H1 (cell line): ENCODE measurements around the gene PLEKHA5.

ENCODE experiments used
- JUND ChIP-seq: IDR thresholded peaks from 2 replicates; pipeline ENCODE4 v1.6.1; 2011; ENCODE audit warnings: mild to moderate bottlenecking, improper control_type of control experiment, low read length
- POLR2A ChIP-seq, 2 experiments: IDR thresholded peaks; 1 replicate in 1 of 2; 2 replicates in 1 of 2; pipeline ENCODE4 v1.6.1; 2011; ENCODE audit warnings: low read depth in 2 of 2, low read length in 2 of 2, mild to moderate bottlenecking in 2 of 2; ENCODE audit errors: control extremely low read depth in 1 of 2
- RAD21 ChIP-seq, 2 experiments: IDR thresholded peaks in 1 of 2; conservative IDR thresholded peaks in 1 of 2; 2 replicates each; pipeline ENCODE4 v1.6.1; 2011; ENCODE audit warnings: low read depth in 2 of 2, low read length in 2 of 2, improper control_type of control experiment in 1 of 2, inconsistent platforms in 1 of 2, mild to moderate bottlenecking in 1 of 2, moderate library complexity in 1 of 2
- SP2 ChIP-seq: IDR thresholded peaks from 2 replicates; pipeline ENCODE4 v1.6.1; 2012; ENCODE audit warnings: mild to moderate bottlenecking, low read length, inconsistent platforms

- no peak for TF ChIP-seq RAD21 (IDR thresholded peaks at IDR 0.05 in 1 of 2, conservative IDR thresholded peaks at IDR 0.05 in 1 of 2; ENCODE audit: low read depth in 2 of 2, low read length in 2 of 2)
- no peak for TF ChIP-seq POLR2A (IDR thresholded peaks at IDR 0.05; ENCODE audit: control extremely low read depth in 1 of 2, low read depth in 2 of 2, low read length in 2 of 2)
- TF ChIP-seq JUND = no peak
- TF ChIP-seq SP2 = no peak
Observed at GRCh38 chr12:19093218-19093617, 36.3 kb upstream of the PLEKHA5 start.
